Hepatocyte (in vitro differentiated cells): ENCODE measurements around the gene ING5.

Experiments used
- EZH2 ChIP-seq: fragments of 200-600 bp; sonication (generic); IDR thresholded peaks from 2 replicates; pipeline ENCODE4 v1.6.1; 2016; ENCODE audit warnings: antibody characterized with exemption, mild to moderate bottlenecking, borderline replicate concordance
- EZH2phosphoT487 ChIP-seq: fragments of 200-600 bp; sonication (generic); IDR thresholded peaks from one replicate; pipeline ENCODE4 v1.6.1; 2018; ENCODE audit warnings: antibody characterized with exemption, mild to moderate bottlenecking, low read depth, moderate library complexity; ENCODE audit not compliant: unreplicated experiment, severe bottlenecking
- TF ChIP-seq, protein P1 (sequence below): fragments of 200-600 bp; sonication (generic); IDR thresholded peaks from 2 replicates; pipeline ENCODE4 v1.5.1; 2016; ENCODE audit warnings: antibody characterized with exemption, mild to moderate bottlenecking; ENCODE audit not compliant: poor library complexity

GRCh38 chr2:241654551-241654950, 47.3 kb upstream of the ING5 start:
- TF ChIP-seq EZH2 (no peak), EZH2phosphoT487 (no peak)
- TF ChIP-seq, protein P1, sequence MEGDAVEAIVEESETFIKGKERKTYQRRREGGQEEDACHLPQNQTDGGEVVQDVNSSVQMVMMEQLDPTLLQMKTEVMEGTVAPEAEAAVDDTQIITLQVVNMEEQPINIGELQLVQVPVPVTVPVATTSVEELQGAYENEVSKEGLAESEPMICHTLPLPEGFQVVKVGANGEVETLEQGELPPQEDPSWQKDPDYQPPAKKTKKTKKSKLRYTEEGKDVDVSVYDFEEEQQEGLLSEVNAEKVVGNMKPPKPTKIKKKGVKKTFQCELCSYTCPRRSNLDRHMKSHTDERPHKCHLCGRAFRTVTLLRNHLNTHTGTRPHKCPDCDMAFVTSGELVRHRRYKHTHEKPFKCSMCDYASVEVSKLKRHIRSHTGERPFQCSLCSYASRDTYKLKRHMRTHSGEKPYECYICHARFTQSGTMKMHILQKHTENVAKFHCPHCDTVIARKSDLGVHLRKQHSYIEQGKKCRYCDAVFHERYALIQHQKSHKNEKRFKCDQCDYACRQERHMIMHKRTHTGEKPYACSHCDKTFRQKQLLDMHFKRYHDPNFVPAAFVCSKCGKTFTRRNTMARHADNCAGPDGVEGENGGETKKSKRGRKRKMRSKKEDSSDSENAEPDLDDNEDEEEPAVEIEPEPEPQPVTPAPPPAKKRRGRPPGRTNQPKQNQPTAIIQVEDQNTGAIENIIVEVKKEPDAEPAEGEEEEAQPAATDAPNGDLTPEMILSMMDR = no peak
